Adrenal gland (tissue), 5 donors: ENCODE results near the gene UGT1A6.
"Not testable (repeated sequence)": the region's sequence is repeated elsewhere in the genome, so short reads cannot be mapped to it uniquely, and the experiment has no call there.

Experiments used
- POLR2A ChIP-seq, 2 donors: fragments of 450-650 bp; IDR thresholded peaks; one replicate each; pipeline ENCODE4 v1.6.1; 2017; ENCODE audit warnings: antibody characterized with exemption in 2 of 2, mild to moderate bottlenecking in 2 of 2, moderate library complexity in 1 of 2
- TF ChIP-seq, protein P1 (sequence below), 6 experiments: fragments of 450-650 bp in 4 of 6; fragments of 200-600 bp in 2 of 6; sonication (generic) in 1 of 6; IDR thresholded peaks; 1 replicate in 5 of 6; 2 replicates in 1 of 6; pipeline versions ENCODE4 v1.5.1 to v1.8.0; 2016 to 2021; ENCODE audit warnings: antibody characterized with exemption in 6 of 6, mild to moderate bottlenecking in 2 of 6, moderate library complexity in 1 of 6
- donor health status: DM: no; HTN: no; CAD: no.

DNA sequence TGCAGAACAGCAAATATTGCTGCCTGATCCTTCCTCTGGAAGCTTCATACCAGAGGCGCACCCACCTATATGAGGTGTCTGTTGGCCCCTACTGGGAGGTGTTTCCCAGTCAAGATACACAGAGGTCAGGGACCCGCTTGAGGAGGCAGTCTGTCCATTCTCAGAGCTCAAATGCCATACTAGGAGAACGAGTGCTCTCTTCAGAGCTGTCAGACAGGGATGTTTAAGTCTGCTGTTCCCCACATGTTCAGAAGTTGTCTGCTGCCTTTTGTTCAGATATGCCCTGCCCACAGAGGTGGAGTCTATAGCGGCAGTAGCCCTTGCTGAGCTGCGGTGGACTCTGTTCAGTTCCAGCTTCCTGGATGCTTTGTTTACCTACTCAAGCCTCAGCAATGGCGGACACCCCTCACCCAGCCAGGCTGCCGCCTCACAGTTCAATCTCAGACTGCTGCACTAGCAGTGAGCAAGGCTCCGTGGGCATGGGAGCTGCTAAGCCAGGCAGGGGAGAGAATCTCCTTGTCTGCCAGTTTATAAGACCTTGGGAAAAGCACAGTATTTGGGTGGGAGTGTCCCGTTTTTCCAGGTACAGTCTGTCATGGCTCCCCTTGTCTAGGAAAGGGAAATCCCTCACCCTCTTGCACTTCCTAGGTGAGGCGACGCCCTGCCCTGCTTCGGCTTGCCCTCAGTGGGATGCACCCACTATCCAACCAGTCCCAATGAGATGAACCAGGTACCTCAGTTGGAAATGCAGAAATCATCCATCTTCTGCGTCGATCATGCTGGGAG is 44.4 kb downstream of the UGT1A6 start:
- TF ChIP-seq, protein P1, sequence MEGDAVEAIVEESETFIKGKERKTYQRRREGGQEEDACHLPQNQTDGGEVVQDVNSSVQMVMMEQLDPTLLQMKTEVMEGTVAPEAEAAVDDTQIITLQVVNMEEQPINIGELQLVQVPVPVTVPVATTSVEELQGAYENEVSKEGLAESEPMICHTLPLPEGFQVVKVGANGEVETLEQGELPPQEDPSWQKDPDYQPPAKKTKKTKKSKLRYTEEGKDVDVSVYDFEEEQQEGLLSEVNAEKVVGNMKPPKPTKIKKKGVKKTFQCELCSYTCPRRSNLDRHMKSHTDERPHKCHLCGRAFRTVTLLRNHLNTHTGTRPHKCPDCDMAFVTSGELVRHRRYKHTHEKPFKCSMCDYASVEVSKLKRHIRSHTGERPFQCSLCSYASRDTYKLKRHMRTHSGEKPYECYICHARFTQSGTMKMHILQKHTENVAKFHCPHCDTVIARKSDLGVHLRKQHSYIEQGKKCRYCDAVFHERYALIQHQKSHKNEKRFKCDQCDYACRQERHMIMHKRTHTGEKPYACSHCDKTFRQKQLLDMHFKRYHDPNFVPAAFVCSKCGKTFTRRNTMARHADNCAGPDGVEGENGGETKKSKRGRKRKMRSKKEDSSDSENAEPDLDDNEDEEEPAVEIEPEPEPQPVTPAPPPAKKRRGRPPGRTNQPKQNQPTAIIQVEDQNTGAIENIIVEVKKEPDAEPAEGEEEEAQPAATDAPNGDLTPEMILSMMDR (IDR thresholded peaks at IDR 0.05) = not testable (repeated sequence)
- TF ChIP-seq POLR2A (IDR thresholded peaks at IDR 0.05) = not testable (repeated sequence)
